IMR-90 (cell line): ENCODE measurements around the gene GAPT. TPM values are rescaled to one million over a fixed set of nuclear protein-coding genes. Genes with fewer than 3 reads are reported as not detected.

Source experiments
- ATAC-seq: fragments of 200-7000 bp; cut with Tn5 transposase; 2 replicates; pipeline ENCODE4 v1.9.1; 2020; ENCODE audit warnings: low read depth, mild to moderate bottlenecking, moderate library complexity
- BruUV-seq: library from RNA; stranded (reverse); fragments of 400-500 nt; replicated peaks from 2 replicates; lab custom pipeline; 2021; lab: Mats Ljungman, UMichigan
- CTCF ChIA-PET: fragments of 300-600 bp; formaldehyde crosslinking; extraction: SDS; loops from one replicate; lab custom pipeline; 2021; ENCODE audit warnings: antibody characterized with exemption; lab: Yijun Ruan, JAX
- POLR2A ChIA-PET: fragments of 300-600 bp; sonication (Branson Sonifier 250); formaldehyde crosslinking; loops from one replicate; lab custom pipeline; 2022; ENCODE audit warnings: antibody characterized with exemption; ENCODE audit not compliant: unreplicated experiment; lab: Charles Lee
- DNase-seq: peaks from one replicate; pipeline ENCODE4 v3.0.0; 2013
- H2AFZ ChIP-seq: replicated peaks from 2 replicates; pipeline ENCODE3; 2013; ENCODE audit warnings: low read length, mild to moderate bottlenecking; ENCODE audit not compliant: poor library complexity
- H2AK5ac ChIP-seq: 2 replicates; pipeline ENCODE4 v1.6.1; 2013; ENCODE audit warnings: low read depth, low read length, inconsistent platforms
- H2AK9ac ChIP-seq: replicated peaks from 2 replicates; pipeline ENCODE3; 2013; ENCODE audit warnings: mild to moderate bottlenecking, low read depth, low read length, moderate library complexity; ENCODE audit not compliant: poor library complexity
- H2BK120ac ChIP-seq: 2 replicates; pipeline ENCODE4 v1.6.1; 2013; ENCODE audit warnings: low read depth, low read length, inconsistent platforms
- H2BK15ac ChIP-seq: 3 replicates; pipeline ENCODE4 v1.6.1; 2013; ENCODE audit warnings: low read depth, low read length, inconsistent platforms
- H2BK20ac ChIP-seq: 2 replicates; pipeline ENCODE4 v1.6.1; 2013; ENCODE audit warnings: low read depth, mild to moderate bottlenecking, inconsistent platforms, low read length, moderate library complexity
- H2BK5ac ChIP-seq: 2 replicates; pipeline ENCODE4 v1.6.1; 2013; ENCODE audit warnings: mild to moderate bottlenecking, low read depth, low read length, inconsistent platforms; ENCODE audit not compliant: poor library complexity, severe bottlenecking
- H3K14ac ChIP-seq: replicated peaks from 2 replicates; pipeline ENCODE4 v1.6.1; 2013; ENCODE audit warnings: low read depth, low read length, inconsistent platforms
- H3K18ac ChIP-seq: 2 replicates; pipeline ENCODE4 v1.6.1; 2013; ENCODE audit warnings: low read depth, low read length, control low read depth
- H3K23ac ChIP-seq: 2 replicates; pipeline ENCODE4 v1.6.1; 2013; ENCODE audit warnings: low read depth, low read length, inconsistent platforms
- H3K27ac ChIP-seq: 2 replicates; pipeline ENCODE4 v1.5.1; 2013; ENCODE audit warnings: mild to moderate bottlenecking, control low read depth, low read length; ENCODE audit not compliant: insufficient read depth
- H3K27me3 ChIP-seq: 2 replicates; pipeline ENCODE4 v1.6.1; 2013; ENCODE audit warnings: low read length; ENCODE audit not compliant: control insufficient read depth, insufficient read depth
- H3K36me3 ChIP-seq: 2 replicates; pipeline ENCODE4 v1.6.1; 2013; ENCODE audit warnings: low read length, mixed read lengths; ENCODE audit not compliant: control insufficient read depth, insufficient read depth
- H3K4ac ChIP-seq: 2 replicates; pipeline ENCODE4 v1.6.1; 2013; ENCODE audit warnings: low read depth, low read length, inconsistent platforms
- H3K4me1 ChIP-seq: 2 replicates; pipeline ENCODE4 v1.6.1; 2013; ENCODE audit warnings: low read length, mixed read lengths; ENCODE audit not compliant: control insufficient read depth, insufficient read depth
- H3K4me2 ChIP-seq: 2 replicates; pipeline ENCODE4 v1.6.1; 2013; ENCODE audit warnings: low read depth, mild to moderate bottlenecking, control low read depth, low read length, moderate library complexity
- H3K4me3 ChIP-seq: 2 replicates; pipeline ENCODE4 v1.5.1; 2013; ENCODE audit warnings: low read depth, mild to moderate bottlenecking, control low read depth, low read length, moderate library complexity; ENCODE audit not compliant: insufficient read depth
- H3K56ac ChIP-seq: 2 replicates; pipeline ENCODE4 v1.6.1; 2013; ENCODE audit warnings: low read length, inconsistent platforms; ENCODE audit not compliant: insufficient read depth; ENCODE audit errors: extremely low read depth
- H3K79me1 ChIP-seq, 2 experiments: 2 replicates each; pipeline ENCODE4 v1.6.1; 2013; ENCODE audit warnings: low read length in 2 of 2, inconsistent platforms in 1 of 2, low read depth in 1 of 2
- H3K9ac ChIP-seq: 2 replicates; pipeline ENCODE4 v1.6.1; 2013; ENCODE audit warnings: low read depth, low read length, control low read depth
- H3K9me1 ChIP-seq: 2 replicates; pipeline ENCODE4 v1.6.1; 2013; ENCODE audit warnings: low read length, inconsistent platforms; ENCODE audit not compliant: insufficient read depth
- H3K9me3 ChIP-seq: 2 replicates; pipeline ENCODE4 v1.6.1; 2013; ENCODE audit warnings: low read length; ENCODE audit not compliant: control insufficient read depth, insufficient read depth
- H4K20me1 ChIP-seq: 2 replicates; pipeline ENCODE4 v1.6.1; 2013; ENCODE audit warnings: low read length, inconsistent platforms; ENCODE audit not compliant: insufficient read depth
- H4K5ac ChIP-seq: 2 replicates; pipeline ENCODE4 v1.6.1; 2013; ENCODE audit warnings: mild to moderate bottlenecking, low read depth, low read length, control low read depth
- H4K8ac ChIP-seq, 2 experiments: 2 replicates each; pipeline ENCODE4 v1.6.1; 2013; ENCODE audit warnings: low read depth in 2 of 2, low read length in 2 of 2, control low read depth in 1 of 2, inconsistent platforms in 1 of 2
- H4K91ac ChIP-seq: 2 replicates; pipeline ENCODE4 v1.6.1; 2013; ENCODE audit warnings: low read depth, low read length, inconsistent platforms; ENCODE audit not compliant: insufficient read depth
- BHLHE40 ChIP-seq: fragments of 150-350 bp; IDR thresholded peaks from 2 replicates; pipeline ENCODE4 v1.6.1; 2016; ENCODE audit warnings: mild to moderate bottlenecking, low read depth, low read length
- CHD1 ChIP-seq: IDR thresholded peaks from 2 replicates; pipeline ENCODE4 v1.6.1; 2012; ENCODE audit warnings: low read depth, low read length, improper control_type of control experiment
- MAFK ChIP-seq: IDR thresholded peaks from 2 replicates; pipeline ENCODE4 v1.6.1; 2012; ENCODE audit warnings: low read depth, low read length, improper control_type of control experiment
- MAZ ChIP-seq: IDR thresholded peaks from 2 replicates; pipeline ENCODE4 v1.6.1; 2012; ENCODE audit warnings: low read depth, mild to moderate bottlenecking, low read length, improper control_type of control experiment, moderate library complexity, borderline replicate concordance
- MXI1 ChIP-seq: IDR thresholded peaks from 2 replicates; pipeline ENCODE4 v1.6.1; 2012; ENCODE audit warnings: low read depth, mild to moderate bottlenecking, low read length, moderate library complexity, borderline replicate concordance
- NFE2L2 ChIP-seq: fragments of 150-350 bp; IDR thresholded peaks from 2 replicates; pipeline ENCODE4 v1.6.1; 2016; ENCODE audit warnings: low read depth, mild to moderate bottlenecking, low read length
- POLR2A ChIP-seq: IDR thresholded peaks from 2 replicates; pipeline ENCODE4 v1.6.1; 2012; ENCODE audit warnings: mild to moderate bottlenecking, low read depth, low read length
- RAD21 ChIP-seq: IDR thresholded peaks from 2 replicates; pipeline ENCODE4 v1.6.1; 2012; ENCODE audit warnings: low read length, improper control_type of control experiment
- RCOR1 ChIP-seq: IDR thresholded peaks from 2 replicates; pipeline ENCODE4 v1.6.1; 2012; ENCODE audit warnings: mild to moderate bottlenecking, low read length, improper control_type of control experiment; ENCODE audit not compliant: insufficient replicate concordance
- RFX5 ChIP-seq: IDR thresholded peaks from 2 replicates; pipeline ENCODE4 v1.8.0; 2012; ENCODE audit warnings: low read depth, mild to moderate bottlenecking, low read length, moderate library complexity
- dilution Hi-C: fragments of 300-500 bp; cut with HindIII; formaldehyde crosslinking; loops from one replicate; pipeline ENCODE4 v1.14.3; 2018; ENCODE audit warnings: low sequenced_read_pairs; ENCODE audit not compliant: unreplicated experiment
- in situ Hi-C: fragments of 300-500 bp; cut with MboI; formaldehyde crosslinking; loops from 3 replicates; pipeline ENCODE4 v1.14.3; 2019; ENCODE audit warnings: low sequenced_read_pairs, inconsistent platforms, mixed read lengths
- intact Hi-C: fragments of 100-400 bp; cut with micrococcal nuclease; formaldehyde crosslinking; loops from 2 replicates; pipeline ENCODE4 v1.10.0; 2022
- polyA plus RNA-seq, 3 experiments: library from polyadenylated mRNA; depleted of rRNA; stranded (reverse); fragments of >200 nt; gene quantifications; 2 replicates each; pipeline ENCODE4 v1.2.3, GENCODE V29; 2012; ENCODE audit warnings: low replicate concordance in 1 of 3
- total RNA-seq: library from RNA; depleted of rRNA; stranded (reverse); fragments of >200 nt; gene quantifications from 2 replicates; pipeline ENCODE4 v1.2.3, GENCODE V29; 2012
- TF ChIP-seq, protein P1 (sequence below): conservative IDR thresholded peaks from 2 replicates; pipeline ENCODE4 v1.5.1; 2012; ENCODE audit warnings: mild to moderate bottlenecking, low read depth, low read length, improper control_type of control experiment
- TF ChIP-seq, protein P2 (sequence below): fragments of 150-350 bp; IDR thresholded peaks from 2 replicates; pipeline ENCODE4 v1.6.1; 2017; ENCODE audit warnings: mild to moderate bottlenecking, antibody characterized with exemption, low read length, low read depth
- TF ChIP-seq, protein P3 (sequence below): fragments of 150-350 bp; IDR thresholded peaks from 2 replicates; pipeline ENCODE4 v1.6.1; 2016; ENCODE audit warnings: low read depth, mild to moderate bottlenecking, low read length, moderate library complexity, borderline replicate concordance

The GAPT gene
- total and polyA plus RNA-seq, 2 of the 4 experiments (the other 2 are of a cell fraction), result not detected

DNA sequence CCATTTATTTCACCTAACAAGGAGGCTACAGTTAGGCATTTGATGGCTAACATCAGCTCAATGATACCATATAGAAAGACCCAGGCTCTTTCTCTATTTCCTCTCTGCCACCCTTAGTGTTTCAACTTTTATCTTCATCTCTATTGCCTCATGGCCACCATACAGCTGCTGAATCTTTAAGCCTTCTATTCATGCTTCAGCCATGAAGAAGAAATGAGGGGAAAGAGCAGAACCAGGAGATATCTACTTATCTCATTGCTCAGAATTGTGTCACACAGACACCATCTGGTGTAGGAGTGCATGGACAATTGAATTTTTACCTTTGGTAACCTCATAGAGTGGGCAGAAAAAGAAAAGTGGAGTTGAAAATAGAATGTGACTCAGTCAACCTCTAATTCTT is 6.7 kb downstream of the GAPT start:
- Histone ChIP-seq H2BK20ac (no peak overlapping the region), H3K4ac (no peak overlapping the region), H2AK5ac (no peak overlapping the region), H3K23ac (no peak overlapping the region), H3K27me3 (peaks cover 7% of the 10 kb centered on the region), H3K4me3 (no peak overlapping the region), H3K36me3 (no peaks in the 10 kb centered on the region), H2AFZ (no peak overlapping the region), H3K9ac (no peak overlapping the region), H3K79me1 (no peaks in the 10 kb centered on the region), H3K14ac (no peak overlapping the region), H2BK15ac (no peak overlapping the region), H4K5ac (no peak overlapping the region), H3K27ac (no peak overlapping the region), H2AK9ac (no peak overlapping the region), H3K56ac (no peak overlapping the region), H2BK120ac (no peak overlapping the region), H3K9me3 (no peaks in the 10 kb centered on the region), H3K4me2 (no peak overlapping the region), H4K91ac (no peak overlapping the region), H3K9me1 (no peaks in the 10 kb centered on the region), H4K20me1 (no peaks in the 10 kb centered on the region), H4K8ac (no peak overlapping the region), H2BK5ac (no peak overlapping the region), H3K4me1 (no peaks in the 10 kb centered on the region), H3K18ac (no peak overlapping the region)
- TF ChIP-seq, protein P1, sequence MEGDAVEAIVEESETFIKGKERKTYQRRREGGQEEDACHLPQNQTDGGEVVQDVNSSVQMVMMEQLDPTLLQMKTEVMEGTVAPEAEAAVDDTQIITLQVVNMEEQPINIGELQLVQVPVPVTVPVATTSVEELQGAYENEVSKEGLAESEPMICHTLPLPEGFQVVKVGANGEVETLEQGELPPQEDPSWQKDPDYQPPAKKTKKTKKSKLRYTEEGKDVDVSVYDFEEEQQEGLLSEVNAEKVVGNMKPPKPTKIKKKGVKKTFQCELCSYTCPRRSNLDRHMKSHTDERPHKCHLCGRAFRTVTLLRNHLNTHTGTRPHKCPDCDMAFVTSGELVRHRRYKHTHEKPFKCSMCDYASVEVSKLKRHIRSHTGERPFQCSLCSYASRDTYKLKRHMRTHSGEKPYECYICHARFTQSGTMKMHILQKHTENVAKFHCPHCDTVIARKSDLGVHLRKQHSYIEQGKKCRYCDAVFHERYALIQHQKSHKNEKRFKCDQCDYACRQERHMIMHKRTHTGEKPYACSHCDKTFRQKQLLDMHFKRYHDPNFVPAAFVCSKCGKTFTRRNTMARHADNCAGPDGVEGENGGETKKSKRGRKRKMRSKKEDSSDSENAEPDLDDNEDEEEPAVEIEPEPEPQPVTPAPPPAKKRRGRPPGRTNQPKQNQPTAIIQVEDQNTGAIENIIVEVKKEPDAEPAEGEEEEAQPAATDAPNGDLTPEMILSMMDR, result no peak
- TF ChIP-seq MAZ (no peak), MAFK (no peak), RFX5 (no peak), POLR2A (no peak), MXI1 (no peak), BHLHE40 (no peak), RAD21 (no peak), RCOR1 (no peak), NFE2L2 (no peak), CHD1 (no peak)
- TF ChIP-seq, protein P2, sequence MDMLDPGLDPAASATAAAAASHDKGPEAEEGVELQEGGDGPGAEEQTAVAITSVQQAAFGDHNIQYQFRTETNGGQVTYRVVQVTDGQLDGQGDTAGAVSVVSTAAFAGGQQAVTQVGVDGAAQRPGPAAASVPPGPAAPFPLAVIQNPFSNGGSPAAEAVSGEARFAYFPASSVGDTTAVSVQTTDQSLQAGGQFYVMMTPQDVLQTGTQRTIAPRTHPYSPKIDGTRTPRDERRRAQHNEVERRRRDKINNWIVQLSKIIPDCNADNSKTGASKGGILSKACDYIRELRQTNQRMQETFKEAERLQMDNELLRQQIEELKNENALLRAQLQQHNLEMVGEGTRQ, result no peak
- TF ChIP-seq, protein P3, sequence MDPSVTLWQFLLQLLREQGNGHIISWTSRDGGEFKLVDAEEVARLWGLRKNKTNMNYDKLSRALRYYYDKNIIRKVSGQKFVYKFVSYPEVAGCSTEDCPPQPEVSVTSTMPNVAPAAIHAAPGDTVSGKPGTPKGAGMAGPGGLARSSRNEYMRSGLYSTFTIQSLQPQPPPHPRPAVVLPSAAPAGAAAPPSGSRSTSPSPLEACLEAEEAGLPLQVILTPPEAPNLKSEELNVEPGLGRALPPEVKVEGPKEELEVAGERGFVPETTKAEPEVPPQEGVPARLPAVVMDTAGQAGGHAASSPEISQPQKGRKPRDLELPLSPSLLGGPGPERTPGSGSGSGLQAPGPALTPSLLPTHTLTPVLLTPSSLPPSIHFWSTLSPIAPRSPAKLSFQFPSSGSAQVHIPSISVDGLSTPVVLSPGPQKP, result no peak
- intact Hi-C loops (loop anchor here (1.0 kb wide), 1 partner anchor 352 kb away; no protein-coding TSS in a partner anchor), in situ Hi-C loops (loop anchor here (25.0 kb wide), 1 partner anchor 664 kb away; no protein-coding TSS in a partner anchor), dilution Hi-C loops (no loop called here)
- ChIA-PET POLR2A (no interaction called here), CTCF (interaction anchor here (0.7 kb wide), 1 partner anchor 351 kb away, joined by 3 read pairs; no protein-coding TSS in a partner anchor)
- ATAC-seq (no peak), DNase-seq (no peak)
- BruUV-seq, result no TSS peak
